GM03348 (cell line): ENCODE results near the gene ARMC2.
"Not testable (repeated sequence)": the region's sequence is repeated elsewhere in the genome, so short reads cannot be mapped to it uniquely, and the experiment has no call there.

Experiments
- DNase-seq: peaks from one replicate; pipeline ENCODE4 v3.0.0; 2012; ENCODE audit warnings: low spot score

ARMC2 gene

DNA sequence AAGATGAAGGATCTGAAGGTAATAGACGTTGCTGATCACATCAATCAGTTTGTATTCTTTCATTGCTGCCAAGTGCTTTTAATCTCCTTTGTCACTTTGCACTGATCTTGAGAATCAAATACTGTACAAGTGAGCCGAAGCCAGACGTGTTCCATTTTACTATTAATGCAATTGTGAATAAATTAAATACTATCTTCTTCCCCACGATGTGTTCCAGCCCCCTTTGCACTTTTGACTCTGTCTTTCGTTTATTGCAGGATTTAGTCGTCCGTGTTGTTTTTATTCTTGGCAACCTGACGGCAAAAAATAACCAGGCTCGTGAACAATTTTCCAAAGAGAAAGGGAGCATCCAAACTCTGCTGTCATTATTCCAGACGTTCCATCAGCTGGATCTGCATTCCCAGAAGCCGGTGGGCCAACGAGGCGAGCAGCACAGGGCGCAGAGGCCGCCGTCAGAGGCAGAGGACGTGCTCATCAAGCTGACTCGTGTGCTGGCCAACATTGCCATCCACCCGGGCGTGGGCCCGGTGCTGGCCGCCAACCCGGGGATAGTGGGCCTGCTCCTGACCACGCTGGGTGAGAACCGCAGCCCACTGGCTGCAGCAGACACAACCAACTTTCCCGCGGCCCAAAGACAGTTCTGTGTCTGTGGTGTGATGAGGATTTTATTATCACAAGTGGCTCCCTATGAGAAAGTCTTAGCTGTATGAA, 104.7 kb downstream of the ARMC2 start:
- DNase-seq, result peak; percentile 38

DNA sequence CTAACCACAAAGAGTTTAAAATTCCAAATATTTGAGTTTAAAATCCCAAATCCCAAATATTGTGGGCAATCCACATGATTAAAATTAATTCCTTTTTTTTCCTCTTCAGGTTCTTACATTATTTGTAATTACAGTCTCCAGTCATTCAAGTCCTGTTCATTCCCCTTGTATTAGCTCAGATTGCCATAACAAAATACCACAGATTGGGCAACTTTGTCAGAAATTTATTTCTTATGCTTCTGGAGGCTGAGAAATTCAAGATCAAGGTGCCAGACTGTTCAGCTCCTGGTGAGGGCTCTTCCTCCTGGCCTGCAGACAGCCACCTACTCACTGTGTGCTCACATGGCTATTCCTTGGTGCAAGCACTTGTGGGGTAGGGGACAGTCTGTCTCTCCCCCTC, 105.5 kb downstream of the ARMC2 start:
- peak; percentile 29 for DNase-seq

DNA sequence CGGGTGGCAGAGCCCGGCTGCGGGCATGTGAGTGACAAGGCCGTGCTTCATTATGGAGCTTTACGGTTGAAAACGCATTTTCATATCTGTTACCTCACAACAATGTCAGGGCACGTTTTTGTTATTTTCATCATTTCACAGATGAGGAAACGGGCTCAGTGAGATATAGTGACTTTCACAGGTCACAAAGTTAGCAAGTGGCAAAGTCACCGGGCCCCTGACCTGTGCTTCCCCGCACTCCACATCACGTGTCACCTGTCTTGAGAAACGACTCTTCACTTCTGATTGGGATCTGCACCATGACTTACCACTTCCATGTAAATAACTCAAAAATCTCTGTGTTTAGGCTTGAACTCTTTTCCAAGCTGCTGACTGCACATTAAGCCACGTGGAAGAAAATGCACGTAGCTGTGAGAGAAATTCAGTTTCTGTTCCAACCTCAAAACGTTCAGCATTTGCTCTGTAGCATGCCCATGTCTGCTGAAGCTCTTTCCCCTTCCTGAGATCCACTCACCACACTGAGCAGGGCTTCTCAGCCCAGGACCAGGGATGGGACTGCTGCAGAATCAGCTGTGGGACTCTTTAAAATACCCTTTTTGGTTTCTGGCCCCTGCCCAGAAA, 107.2 kb downstream of the ARMC2 start:
- DNase-seq, result no peak

DNA sequence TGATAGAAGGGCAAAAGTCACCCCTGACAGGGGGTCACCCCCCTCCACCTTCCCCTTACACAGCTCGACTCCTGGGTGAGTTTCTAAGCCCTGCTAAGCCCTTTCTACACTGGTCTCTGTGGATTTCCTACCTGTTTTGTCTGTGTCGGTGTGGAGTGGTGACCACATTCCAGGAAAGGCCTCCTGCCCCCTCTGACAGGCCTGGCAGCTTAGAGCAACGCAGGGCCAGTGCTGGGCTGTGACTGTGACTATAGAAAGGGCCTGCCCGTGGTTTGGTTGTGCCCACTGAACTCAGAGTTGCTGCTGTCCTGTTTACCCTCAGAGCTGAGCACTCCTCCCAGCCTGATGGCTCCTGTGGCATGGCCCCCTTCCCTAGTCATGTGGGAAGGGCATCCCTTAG, 109.0 kb downstream of the ARMC2 start:
- no peak for DNase-seq

DNA sequence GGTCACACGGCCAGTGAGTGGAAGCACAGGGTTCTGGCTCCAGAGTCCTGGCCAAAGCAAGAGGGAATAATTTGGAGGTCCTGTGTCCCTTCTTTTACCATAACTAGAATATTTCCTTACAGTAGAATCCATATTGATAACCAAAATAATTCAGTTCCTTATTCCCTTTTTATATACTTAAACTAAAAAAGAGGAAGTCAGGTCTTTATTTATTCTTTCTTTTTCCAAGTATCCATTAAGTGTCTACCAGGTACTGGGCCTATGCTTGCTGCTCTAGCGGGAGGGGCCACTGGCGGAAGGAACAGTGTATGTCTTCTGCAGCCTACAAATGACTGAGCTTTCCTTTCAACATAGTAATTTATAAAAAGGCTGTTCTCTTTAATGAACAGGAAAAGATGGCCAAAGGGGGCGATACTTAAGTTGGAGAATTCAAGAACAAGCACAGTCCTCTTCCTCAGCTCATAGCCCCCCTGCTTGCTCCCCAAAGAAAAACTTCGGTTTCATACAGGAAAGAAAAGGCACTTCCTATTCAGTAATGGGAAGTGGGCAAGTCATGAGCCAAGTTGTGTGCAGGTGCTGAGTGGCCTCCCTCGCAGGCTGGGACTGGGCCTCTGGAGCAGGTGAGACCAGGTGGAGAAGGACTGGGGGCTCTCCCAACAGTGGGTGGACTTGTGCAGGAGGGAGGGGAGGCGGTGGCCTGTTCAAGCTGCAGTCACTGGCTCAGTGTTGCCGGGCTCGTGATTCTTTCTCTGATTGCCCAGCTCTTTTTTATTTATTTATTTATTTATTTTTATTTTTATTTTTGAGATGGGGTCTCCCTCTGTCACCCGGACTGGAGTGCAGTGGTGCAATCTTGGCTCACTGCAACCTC, 110.9 kb downstream of the ARMC2 start:
- no peak for DNase-seq

DNA sequence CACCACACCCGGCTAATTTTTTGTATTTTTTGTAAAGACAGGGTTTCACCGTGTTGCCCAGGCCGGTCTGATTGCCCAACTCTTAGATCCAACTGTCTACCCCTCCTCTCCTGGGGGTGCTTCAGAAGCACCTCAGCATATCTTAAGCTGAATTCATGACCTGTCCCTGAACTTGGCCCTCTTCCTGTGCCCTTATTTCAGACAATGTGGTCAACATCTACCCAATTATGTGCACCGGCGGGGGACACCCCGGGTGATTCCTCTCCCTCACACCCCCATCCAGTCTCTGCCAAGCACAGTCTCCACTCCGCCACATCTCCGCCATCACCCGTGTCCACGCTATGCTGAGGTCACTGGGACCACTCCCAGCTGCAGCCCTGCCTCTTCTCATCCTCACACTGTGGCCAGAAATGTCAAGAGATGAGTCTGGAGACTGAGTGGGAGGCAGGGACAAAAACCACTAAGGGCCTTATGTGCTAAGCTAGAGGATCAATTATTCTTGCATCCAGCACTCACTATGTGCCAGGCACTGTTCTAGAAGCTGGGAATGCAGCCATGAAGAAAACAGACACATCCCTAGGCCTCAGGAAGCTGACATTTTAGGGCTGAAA, 111.9 kb downstream of the ARMC2 start:
- DNase-seq, result no peak

DNA sequence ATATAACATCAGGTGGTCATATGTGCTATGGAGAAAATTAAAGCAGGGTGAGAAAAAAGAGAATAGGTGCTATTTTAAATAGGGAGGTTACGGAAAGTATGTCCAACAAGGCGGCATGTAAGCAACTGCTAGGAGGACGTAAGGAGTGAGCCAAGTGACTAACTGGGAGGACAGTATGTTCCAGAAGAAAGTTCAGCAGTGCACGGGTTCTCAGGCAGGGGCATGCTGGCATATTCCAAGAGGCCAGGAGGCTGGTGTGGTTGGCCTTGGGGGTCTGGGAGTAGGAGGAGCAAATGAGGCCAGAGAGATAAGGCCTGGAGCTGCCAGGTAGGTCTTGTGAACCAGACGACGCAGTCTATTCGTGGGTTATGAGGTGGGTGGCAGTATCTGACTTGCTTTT, 112.4 kb downstream of the ARMC2 start:
- DNase-seq, result no peak

DNA sequence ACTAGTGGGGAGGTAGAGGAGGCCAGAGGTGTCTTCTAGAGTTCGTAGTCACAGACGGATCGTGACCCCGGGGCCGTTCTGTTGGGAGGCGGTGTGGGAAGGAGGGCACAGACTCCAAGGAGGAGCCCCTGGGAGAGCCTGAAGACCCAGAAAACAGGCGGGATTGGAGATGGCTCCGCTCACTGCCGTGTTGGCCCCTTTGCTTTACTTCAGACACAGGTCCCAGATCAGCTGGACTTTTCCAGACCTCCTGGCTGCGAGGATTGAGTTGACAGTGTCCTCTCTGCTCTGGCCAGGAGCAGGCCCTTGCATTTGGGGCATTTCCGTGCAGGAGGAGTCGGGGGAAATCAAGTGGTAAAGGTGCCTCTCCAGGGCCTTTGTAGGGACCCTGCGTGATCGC, 112.9 kb downstream of the ARMC2 start:
- no peak for DNase-seq

DNA sequence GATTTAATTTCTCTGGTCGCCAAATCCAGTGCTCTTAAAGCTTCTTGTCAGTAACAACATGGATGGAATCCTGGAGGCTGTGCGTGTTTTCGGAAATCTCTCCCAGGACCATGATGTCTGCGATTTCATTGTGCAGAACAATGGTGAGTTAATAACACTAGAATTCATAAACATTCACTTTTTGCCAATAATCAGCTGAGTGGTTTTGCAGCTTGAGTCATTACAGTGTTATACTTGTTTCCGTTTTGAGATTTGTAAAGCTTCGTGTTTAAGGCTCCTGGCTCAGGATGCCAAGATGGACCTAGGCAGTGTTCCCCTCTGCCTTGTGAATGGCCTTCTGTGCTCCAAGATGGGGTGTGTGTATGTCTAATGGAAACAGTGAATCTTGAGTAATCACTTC, 113.8 kb downstream of the ARMC2 start:
- DNase-seq, result peak; percentile 74

DNA sequence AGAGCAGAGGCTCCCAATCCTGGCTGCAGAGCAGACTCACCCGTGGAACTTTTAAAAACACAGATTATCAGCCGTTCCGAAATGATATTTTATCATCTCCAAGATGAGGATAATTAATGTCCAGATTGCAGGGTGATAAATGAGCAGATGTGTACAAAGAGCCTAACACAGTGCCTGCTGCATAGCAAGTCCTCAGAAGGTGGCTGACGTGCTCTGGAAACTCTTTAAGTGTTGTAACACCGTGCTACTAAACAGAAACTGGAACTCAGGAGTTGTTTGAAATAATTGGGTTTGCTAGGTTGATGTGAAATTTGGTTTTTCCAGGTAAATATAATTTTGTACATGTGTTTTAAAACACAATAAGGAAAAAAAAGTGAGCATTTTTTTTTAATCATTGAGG, 118.0 kb downstream of the ARMC2 start:
- no peak for DNase-seq

DNA sequence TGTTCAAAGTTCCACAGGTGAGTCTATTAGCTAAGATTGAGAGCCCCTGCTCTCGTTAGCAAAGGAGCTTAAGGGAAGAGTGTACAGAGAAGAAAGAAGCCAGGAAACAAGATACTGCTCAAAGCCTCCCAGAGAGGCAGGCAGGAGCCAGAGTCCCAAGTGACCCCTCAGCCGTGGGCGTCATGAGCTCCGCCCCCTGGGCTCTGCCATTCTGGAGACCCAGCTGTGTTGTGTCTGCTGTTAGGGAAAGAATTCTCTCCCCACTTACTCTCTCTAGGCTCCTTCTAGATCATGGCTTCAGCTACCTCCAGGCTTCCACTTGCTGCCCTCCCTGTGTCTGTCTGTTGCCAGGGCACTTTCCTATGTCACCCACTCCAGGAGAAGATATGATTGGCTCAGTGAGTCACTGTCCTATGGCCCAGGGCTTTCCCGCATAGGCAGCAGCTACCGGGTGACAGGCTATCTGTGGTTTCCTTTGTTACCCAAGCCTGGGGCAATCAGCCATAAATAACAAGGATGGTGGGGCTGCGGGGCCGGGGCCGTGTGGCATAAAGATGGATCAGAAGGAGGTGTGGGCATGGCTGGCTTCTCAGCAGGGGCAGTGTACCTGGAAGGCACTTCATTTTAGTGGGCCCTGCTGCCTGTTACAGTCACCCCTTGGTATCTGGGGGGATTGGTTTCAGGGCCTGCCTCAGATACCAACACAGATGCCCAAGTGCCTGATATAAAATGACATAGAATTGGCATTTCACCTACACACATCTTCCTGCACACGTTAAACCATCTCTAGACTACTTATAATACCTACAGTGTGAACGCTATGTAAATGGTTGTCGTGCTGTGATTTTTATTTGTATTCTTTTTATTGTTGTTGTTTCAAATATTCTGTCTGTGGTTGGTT, 118.9 kb downstream of the ARMC2 start:
- DNase-seq, result no peak

DNA sequence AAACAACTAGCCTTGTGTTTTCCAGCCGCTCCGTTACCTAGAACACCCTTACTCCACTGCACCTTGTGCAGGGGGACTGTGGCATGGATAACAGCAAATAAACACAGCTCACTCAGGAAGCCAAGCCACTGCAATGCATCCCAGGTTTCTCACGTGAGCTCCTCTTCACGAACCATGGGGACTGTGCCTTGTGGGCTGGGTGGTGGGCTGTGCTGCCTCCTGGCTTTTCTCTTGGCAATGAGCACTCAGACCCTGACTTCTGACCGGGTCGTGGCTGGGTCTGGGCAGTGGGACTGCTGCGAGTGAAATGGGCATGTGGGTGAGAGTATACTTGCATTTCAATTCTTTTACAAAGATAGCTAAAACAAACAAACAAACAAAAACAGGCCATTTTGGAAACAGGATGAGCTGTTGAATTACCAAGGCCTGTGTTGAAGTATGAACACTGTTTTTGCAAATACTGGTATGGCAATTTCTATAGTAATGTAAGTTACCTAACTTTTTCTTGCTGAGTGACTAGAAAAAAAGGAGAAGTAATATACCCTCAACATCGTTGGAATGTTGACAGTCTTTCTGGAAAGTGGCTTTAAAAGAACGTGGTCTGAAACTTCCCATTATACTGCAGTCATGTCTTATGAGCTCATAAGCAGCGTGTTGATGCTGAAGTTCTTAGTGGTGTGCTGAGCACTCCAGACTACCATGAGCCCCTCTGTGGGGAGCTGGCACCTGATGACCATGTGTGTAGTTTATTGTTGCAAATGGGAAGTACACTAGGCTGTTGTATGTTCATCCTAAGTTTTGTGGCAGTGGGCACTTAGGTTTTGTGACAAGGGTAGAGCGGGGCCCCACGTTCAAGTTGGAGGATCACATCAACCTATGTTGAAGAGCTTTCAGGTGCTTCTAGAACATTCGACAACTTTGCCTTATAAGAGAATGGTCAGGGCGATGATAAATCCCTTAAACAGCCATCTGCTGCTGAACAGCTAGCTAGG, 120.4 kb downstream of the ARMC2 start:
- no peak for DNase-seq

DNA sequence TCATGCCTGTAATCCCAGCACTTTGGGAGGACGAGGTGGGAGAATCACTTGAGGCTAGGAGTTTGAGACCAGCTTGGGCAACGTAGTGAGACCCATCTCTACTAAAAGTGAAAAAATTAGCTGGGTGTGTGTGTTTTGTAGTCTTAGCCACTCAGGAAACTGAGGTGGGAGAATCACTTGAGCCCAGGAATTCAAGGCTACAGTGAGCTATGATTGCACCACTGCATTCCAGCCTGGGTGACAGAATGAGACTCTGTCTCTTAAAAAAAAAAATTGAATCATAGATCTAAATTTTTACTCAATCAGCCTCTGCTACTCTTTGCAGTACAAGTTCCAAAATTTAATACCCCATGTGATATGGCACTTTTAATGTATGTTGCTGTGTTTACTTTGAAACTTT, 121.6 kb downstream of the ARMC2 start:
- DNase-seq, result peak; percentile 25

DNA sequence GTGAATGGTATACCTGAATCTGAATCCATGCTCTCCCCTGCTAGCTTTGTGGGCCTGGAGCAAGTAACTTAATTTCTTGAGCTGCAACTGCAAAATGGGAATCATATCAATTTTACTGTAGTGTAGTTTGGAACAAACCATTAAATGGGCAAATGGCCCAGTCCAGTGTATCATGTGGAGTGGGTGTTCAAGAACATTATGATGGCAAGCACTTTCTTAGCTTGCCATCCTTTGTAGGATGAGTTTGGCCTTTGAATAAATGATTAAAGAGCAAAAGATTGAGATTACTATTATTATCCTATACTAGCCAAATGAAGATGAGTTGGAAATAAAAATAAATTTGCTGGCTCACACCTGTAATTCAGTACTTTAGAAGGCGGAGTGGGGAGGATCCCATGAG, 126.0 kb downstream of the ARMC2 start:
- DNase-seq, result no peak

DNA sequence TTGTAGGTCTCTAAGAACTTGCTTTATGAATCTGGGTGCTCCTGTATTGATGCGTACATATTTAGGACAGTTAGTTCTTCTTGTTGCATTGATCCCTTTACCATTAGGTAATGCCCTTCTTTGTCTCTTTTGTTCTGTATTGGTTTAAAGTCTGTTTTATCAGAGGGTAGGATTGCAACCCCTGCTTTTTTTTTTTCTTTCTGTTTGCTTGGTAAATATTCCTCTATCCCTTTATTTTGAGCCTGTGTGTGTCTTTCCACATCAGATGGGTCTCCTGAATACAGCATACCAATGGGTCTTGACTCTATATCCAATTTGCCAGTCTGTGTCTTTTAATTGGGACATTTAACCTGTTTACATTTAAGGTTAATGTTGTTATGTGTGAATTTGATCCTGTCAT, 130.4 kb downstream of the ARMC2 start:
- DNase-seq, result not testable (repeated sequence)

DNA sequence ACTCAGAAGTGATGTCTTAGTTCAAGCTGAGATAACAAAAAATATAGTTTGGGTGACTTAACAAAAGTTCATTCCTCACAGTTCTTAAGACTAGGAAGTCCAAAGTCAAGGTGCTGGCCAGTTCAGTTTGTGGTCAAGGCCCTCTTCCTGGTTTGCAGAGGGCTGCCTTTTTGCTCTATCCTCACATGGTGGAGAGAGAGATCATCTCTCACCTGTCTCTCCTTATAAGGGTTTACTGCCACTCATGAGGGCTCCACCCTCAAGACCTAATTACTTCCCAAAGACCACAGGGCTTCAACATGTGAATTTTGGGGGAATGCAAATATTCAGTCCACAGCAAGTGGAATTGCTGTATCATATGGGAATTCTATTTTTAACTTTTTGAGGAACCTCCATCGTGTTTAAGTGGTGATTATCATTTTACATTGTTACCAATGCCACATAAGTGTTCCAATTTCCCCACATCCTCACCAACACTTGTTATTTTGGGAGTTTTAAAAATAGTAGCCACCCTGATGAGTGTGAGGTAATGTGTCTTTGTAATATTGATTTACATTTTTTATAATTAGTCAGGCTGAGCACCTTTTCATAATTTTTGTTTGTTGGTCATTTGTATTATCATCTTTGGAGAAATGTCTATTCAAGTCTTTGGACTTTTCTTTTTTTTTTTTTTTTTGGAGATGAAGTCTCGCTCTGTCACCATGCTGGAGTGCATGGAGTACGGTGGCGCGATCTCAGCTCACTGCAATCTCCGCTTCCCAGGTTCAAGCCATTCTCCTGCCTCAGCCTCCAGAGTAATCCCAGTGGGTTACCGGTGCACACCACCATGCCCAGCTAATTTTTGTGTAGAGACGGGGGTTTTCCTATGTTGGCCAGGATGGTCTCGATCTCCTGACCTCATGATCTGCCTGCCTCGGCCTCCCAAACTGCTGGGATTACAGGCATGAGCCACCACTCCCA, 134.2 kb downstream of the ARMC2 start:
- DNase-seq, result no peak

DNA sequence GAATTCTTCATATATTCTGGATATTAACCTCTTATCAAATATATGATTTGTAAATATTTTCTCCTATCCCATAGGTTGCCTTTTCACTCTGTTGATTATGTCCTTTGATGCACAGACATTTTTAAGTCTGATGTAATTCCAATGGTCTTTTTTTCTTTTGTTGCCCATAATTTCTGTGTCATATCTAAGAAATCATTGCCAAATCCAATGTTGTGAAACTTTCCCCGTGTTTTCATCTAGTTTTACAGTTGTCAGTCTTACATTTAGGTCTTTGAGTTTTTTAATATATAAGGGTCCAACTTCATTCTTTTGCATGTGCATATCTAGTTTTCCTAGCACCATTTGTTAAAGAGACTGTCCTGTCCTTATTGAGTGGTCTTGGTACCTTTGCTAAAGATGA, 134.9 kb downstream of the ARMC2 start:
- DNase-seq, result no peak

DNA sequence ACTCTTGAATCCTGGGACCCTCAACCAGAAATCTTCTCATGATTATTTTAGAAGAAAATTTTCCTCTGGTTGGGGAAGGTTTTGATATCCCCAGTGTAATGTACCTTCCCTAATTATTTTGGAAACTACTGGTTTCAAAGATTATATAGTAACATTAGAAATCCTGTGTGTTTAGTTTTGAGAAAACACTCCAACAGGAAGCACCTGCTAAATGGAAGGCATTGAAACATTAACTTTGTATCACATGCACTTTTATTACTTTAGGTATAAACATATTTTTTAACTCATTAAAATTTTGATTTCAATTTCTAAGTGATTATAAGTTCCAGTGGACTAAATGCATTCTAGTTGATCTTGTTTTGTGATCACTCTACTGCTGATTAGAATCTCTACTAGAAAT, 137.1 kb downstream of the ARMC2 start:
- no peak for DNase-seq

DNA sequence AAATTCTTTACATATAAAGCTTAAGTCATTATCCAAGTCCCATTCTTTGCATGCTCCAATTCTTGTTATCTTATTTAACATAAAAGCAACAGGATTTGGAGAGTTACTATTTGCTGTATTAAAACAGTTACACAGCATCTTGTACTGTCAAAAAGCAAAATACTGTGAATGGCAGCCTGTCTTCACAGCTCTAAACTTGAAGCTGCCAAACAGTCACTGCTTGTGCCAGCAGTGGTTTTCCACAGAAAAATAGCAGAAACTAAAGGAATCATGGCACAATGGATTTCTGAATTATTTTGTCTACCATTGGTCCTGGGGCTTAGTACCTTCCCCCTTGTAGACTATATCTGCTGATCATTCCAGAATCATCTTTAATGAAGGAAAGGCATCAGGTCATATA, 138.9 kb downstream of the ARMC2 start:
- no peak for DNase-seq
